NCI-H82 treated with DMSO at 0.1 percent for 48 hours (cell line): ENCODE results near the gene CEND1.
"Not testable (repeated sequence)": the region's sequence is repeated elsewhere in the genome, so short reads cannot be mapped to it uniquely, and the experiment has no call there.

ENCODE experiments used
- DNase-seq: peaks from one replicate; lab custom pipeline; 2025; ENCODE audit not compliant: unreplicated experiment; lab: John Stamatoyannopoulos, UW

Gene CEND1

GRCh38 chr11:765025-765801 is 24.7 kb downstream of the CEND1 start:
- DNase-seq, result no peak

GRCh38 chr11:764322-765024 is 25.4 kb downstream of the CEND1 start:
- no peak for DNase-seq

DNA sequence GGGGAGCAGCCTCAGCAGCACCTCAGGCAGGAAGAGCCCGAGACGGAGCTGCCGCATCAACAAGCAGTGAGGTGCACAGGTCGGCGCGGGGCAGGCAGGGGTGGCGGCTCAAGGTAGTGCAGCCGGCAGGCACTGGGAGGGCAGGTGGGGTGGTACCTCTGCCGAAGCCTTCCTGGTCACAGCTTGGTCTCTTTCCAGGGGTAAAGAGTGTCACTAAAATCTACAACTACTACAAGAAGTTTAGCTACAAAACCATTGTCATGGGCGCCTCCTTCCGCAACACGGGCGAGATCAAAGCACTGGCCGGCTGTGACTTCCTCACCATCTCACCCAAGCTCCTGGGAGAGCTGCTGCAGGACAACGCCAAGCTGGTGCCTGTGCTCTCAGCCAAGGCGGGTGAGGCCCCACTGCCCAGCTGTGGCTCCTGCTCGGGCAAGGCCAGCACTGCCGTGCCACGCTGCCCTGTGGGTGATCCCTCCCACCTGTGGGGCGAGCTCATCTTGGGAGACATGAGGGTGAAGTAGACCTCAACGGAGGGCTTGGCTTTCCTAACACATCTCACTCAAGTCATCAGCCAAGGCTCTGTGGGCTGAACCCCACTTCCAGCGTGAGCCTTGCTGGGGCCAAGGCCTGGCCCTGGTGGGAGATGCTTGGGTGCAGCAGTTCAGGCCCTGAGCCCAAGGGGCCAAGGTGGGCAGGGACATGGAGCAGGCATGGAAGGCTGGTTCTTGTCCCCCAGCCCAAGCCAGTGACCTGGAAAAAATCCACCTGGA is 26.2 kb downstream of the CEND1 start:
- DNase-seq, result no peak

DNA sequence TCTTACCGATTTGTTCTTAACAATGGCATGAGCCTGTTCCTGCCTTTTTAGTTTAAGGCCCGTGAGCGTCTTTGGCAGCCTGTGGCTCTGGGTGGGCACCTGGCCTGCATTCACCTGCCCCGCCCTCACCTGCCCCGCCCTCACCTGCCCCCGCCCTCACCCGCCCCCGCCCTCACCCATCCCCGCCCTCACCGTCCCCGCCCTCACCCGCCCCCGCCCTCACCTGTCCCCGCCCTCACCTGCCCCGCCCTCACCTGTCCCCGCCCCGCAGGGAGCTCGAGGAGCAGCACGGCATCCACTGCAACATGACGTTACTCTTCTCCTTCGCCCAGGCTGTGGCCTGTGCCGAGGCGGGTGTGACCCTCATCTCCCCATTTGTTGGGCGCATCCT is 26.8 kb downstream of the CEND1 start:
- no peak for DNase-seq

GRCh38 chr11:762421-763072 is 27.3 kb downstream of the CEND1 start:
- DNase-seq, result no peak

DNA sequence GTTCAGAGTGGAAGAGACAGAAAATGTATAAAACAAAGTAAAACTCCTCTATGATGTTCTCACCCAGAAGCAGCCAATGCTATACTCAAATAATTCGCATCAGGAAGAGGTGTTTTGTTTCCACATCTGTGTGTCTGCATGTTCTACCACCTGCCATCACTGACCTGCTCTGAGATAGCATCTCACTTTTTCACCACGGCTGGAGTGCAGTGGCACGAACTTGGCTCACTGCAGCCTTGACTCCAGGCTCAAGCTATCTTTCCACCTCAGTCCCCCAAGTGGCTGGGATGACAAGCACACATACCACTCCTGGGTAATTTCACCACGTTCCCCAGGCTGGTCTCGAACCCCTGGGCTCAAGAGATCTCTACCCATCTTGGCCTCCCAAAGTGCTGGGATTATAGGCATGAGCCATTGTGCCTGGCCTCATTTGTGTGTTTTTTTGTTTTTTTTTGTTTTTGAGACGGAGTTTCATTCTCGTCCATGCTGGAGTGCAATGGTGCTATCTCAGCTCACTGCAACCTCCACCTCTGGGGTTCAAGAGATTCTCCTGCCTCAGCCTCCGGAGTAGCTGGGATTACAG is 28.3 kb downstream of the CEND1 start:
- no peak for DNase-seq

DNA sequence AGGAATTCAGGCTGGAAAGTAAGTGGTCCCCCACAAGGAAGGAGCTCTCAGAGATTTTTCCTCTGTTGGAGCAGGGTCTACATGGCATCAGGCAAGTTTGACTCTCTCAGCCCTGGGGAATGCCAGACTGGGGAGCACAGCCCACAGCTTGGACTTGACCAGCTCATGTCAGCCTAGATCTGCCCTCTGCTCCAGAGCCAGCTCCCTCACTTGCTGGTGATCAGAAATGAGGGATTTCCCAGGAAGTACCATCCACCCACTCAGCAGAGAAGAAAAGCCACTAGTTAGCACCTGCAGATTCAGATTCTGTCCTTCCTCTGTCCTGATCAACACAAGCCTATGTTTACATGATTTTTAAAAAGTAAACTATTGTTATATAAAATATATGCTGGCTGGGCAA is 29.7 kb downstream of the CEND1 start:
- DNase-seq, result no peak

- DNase-seq, result no peak
Observed at GRCh38 chr11:749731-750130, 40.2 kb downstream of the CEND1 start.

GRCh38 chr11:748007-748359 is 41.9 kb downstream of the CEND1 start:
- DNase-seq, result no peak

DNA sequence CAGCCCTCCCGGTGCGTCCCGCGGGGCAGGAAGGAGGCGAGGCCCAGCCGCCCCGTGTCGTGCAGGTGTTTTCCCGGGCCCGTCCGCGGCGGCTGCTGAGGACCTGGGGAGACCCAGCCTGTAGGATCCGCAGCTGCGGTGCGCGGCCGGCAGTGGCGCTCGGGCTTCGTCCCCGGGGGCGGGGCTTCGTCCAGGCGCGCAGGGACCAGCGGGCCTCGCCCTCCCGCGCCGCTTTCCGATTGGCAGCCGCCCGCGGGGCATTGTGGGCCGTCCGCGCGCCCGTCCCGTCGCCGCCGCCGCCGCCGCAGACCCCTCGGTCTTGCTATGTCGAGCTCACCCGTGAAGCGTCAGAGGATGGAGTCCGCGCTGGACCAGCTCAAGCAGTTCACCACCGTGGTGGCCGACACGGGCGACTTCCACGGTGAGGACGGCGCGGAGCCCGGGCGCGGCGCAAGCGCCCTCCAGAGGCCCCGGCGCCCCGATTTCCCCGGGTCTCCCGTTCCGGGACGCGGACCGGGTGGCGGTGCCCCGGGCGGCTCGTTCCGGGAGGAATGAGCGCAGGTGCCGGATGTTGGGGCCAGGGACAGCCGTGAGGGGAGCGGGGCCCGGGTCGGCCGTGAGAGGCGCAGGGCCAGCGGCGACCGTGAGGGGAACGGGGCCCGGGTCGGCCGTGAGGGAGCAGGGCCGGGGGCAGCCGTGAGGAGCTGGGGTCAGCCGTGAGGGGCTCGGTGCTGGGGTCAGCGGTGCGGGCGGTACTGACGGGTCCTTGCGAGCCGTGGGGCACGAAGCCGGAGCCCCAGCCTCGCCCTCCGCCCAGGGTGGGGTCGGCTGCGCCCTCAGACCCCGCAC is 42.5 kb downstream of the CEND1 start, which contains the start of gene TALDO1:
TALDO1 (plus strand) TSS at position 307 of the 849 bp plus-strand sequence; CDS start at position 325, 18 bp downstream.
- DNase-seq, result peak; percentile 47

- no peak for DNase-seq
Observed at GRCh38 chr11:746289-747157, 43.4 kb downstream of the CEND1 start.

GRCh38 chr11:745428-745827 is 44.5 kb downstream of the CEND1 start:
- DNase-seq, result no peak

DNA sequence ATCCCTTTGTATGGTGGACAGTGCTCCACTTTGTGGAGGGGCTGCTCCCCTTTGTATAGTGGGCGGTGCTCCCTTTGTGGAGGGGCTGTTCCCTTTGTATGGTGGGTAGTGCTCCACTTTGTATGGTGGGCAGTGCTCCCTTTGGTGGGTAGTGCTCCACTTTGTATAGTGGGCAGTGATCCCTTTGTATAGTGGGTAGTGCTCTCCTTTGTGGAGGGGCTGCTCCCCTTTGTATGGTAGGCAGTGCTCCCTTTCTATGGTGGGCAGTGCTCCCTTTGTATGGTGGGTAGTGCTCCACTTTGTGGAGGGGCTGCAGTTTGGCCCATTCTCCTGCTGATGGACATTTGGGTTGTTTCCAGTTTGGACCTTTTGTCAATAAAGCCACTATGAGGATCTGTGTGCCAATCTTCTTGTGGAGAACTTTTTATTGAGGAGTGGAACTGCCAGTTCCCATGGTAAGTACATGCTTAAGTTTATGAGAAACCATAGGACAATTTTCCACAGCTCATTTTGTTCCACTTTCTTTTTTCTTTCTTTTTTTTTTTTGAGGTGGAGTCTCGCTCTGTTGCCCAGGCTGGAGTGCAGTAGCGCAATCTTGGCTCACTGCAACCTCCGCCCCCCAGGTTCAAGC is 47.2 kb downstream of the CEND1 start:
- DNase-seq, result no peak

DNA sequence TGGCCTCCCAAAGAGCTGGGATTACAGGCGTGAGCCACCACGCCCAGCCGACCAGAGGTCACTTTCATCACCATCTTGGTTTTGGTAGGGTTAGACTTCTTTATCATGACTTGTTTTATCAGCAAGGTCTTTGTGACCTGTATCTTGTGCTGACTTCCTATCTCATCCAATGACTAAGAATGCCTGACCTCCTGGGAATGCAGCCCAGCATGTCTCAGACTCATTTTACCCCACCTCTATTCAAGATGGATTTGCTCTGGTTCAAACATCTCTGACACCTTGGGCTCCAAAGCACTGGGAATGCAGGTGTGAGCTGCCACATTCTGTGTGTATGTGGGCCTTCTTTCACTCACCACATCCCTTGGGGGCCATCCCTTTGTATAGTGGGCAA is 47.7 kb downstream of the CEND1 start:
- DNase-seq, result no peak

GRCh38 chr11:737899-738298 is 52.0 kb downstream of the CEND1 start:
- DNase-seq, result not testable (repeated sequence)

GRCh38 chr11:737366-737765 is 52.5 kb downstream of the CEND1 start:
- DNase-seq, result no peak
